Pancreas (tissue), 10 donors: ENCODE measurements around the gene SLC16A10. TPM values are rescaled to one million over a fixed set of nuclear protein-coding genes. Genes with fewer than 3 reads are reported as not detected.

ENCODE experiments used
- ATAC-seq, 4 donors: fragments of 200-7000 bp; cut with Tn5 transposase; one replicate each; pipeline versions ENCODE4 v1.8.0 to v1.9.1; 2020; ENCODE audit warnings: mild to moderate bottlenecking in 4 of 4, moderate library complexity in 4 of 4
- DNase-seq, 6 donors: peaks; one replicate each; pipeline ENCODE4 v3.0.0-alpha.2; 2020
- FAIRE-seq: peaks from 2 replicates; lab custom pipeline; 2012; peaks lifted over from hg19 to GRCh38; lab: Jason Lieb, UNC
- H3K27ac ChIP-seq, 4 donors: fragments of 200-600 bp; sonication (generic); 1 replicate in 3 of 4; 2 replicates in 1 of 4; pipeline versions ENCODE4 v1.5.0 to v1.8.0; 2020
- H3K27me3 ChIP-seq, 4 donors: fragments of 200-600 bp; one replicate each; pipeline ENCODE4 v1.8.0; 2021
- H3K36me3 ChIP-seq, 3 donors: fragments of 200-600 bp; sonication (generic) in 1 of 3; one replicate each; pipeline versions ENCODE4 v1.5.0 to v1.8.0; 2020 to 2021
- H3K4me1 ChIP-seq, 3 donors: fragments of 200-600 bp; one replicate each; pipeline ENCODE4 v1.8.0; 2021
- H3K4me3 ChIP-seq, 4 donors: fragments of 200-600 bp; sonication (generic) in 2 of 4; one replicate each; pipeline versions ENCODE4 v1.5.0 to v1.8.0; 2020 to 2021
- H3K9me3 ChIP-seq, 4 donors: fragments of 200-600 bp; one replicate each; pipeline ENCODE4 v1.8.0; 2021
- CTCF ChIP-seq, 4 donors: fragments of 200-600 bp; sonication (generic) in 3 of 4; IDR thresholded peaks; one replicate each; pipeline versions ENCODE4 v1.5.0 to v1.8.0; 2021; ENCODE audit warnings: antibody characterized with exemption in 4 of 4
- WGBS, 2 donors: extraction: QIAGEN DNeasy Blood & Tissue Kit; methylation state at CpG; one replicate each; pipeline ENCODE4 v1.1.7; 2013; 5-methylcytosine and 5-hydroxymethylcytosine counted together
- intact Hi-C, 3 donors: fragments of 100-400 bp; cut with DNase I; formaldehyde crosslinking; loops; one replicate each; pipeline versions ENCODE4 v1.11.1 to v1.14.2; 2022
- polyA plus RNA-seq, 2 donors: library from polyadenylated mRNA; stranded (reverse); fragments of 200-250 nt; gene quantifications; one replicate each; pipeline ENCODE4 v1.2.3, GENCODE V29; 2013
- total RNA-seq, 6 donors: library from RNA; stranded (reverse); fragmentation: NEBNext Ultra II Directional in 4 of 6; extraction: Animal tissue kit (Norgen Biotek cat#: 25700) in 4 of 6; gene quantifications; one replicate each; pipeline versions ENCODE4 v1.2.1 to v1.2.4, GENCODE V29; 2021 to 2023
- donor health status: healthy with polysubstance abuse.
- donor health status: DM: no; HTN: no; CAD: no; lungs with moderate emphysema.
- donor health status: DM: no; HTN: no; CAD: no.
- donor health status: control.
- donor health status: control.
- donor health status: Bipolar disorder and iron deficiency.
- donor health status: DM: yes; HTN: yes; CAD: no.
- donor health status: DM: no; HTN: no; CAD: no.
- donor health status: DM: no; HTN: no; CAD: no.
- donor health status: DM: yes; HTN: yes; CAD: no.

SLC16A10 gene
- total and polyA plus RNA-seq, 8 donors: 5.1 to 48.8 (median 30.0) TPM

DNA sequence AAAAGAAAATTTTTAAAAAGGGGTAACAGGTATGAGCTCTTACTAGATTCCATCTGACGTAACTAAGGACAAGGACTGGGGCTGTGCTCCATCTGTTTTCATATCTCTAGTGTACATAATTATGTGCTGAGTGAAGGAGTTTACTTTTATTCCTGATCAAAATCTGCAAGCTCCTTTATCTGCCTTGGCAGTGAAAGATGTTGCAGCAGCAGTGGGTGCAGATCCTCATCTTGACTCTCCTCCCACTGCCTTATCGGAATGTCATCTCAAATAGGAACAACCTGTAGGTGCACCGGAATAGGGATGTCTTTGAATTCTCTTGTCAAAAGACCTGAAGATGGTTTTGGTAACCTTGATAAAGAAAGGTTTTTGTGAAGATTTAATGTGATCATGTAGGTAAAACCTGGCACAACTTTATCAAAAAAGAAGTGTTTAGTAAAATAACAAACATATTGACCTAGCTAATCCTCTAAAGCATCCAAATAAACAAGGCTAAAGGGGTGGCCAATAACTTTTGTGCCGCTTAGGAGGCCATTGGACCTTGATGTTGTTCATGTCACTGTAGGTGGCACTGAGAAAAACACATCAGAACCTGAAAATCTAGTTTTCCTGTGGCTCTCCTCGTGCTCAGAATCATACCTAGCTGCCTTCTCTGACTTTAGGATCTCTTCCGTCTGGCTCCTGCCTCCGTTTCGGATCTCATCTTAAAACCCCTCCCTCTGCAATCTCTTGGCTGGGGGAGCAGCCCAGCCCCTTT lies 19.0 kb upstream of the SLC16A10 start:
- TF ChIP-seq CTCF (IDR thresholded peaks at IDR 0.05): no peak
- intact Hi-C loops: no loop called here
- no peak for FAIRE-seq

DNA sequence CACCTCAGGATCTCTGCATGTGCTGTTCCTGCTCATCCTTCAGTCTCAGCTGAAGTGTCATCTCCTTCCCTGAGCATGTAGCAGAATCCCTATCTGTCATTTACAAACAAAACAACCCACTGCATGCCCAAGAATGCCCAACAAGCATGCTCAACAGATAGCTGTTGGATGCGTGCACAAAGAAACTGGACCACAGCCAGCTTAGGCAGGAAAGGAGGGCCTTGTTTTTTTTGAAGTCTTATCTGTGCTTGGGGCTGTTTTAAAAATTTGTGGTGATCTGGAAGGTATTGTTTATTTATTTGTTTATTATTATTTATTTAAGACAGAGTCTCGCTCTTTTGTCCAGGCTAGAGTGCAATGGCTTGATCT lies 18.5 kb upstream of the SLC16A10 start:
- WGBS, 2 donors: 59 to 63% methylated on average over 2 of the region's 2 CpGs
- no peaks in the 10 kb centered on the region for H3K27me3 ChIP-seq
- H3K4me3 ChIP-seq: no peak overlapping the region
- no peak overlapping the region for H3K27ac ChIP-seq
- ATAC-seq: no peak
- TF ChIP-seq CTCF (IDR thresholded peaks at IDR 0.05): no peak
- DNase-seq: no peak
- intact Hi-C loops: no loop called here
- H3K36me3 ChIP-seq: no peaks in the 10 kb centered on the region
- no peak for FAIRE-seq
- no peaks in the 10 kb centered on the region for H3K4me1 ChIP-seq
- H3K9me3 ChIP-seq: no peaks in the 10 kb centered on the region

More for the DNA sequence above, 19.0 kb upstream of the SLC16A10 start:
- Histone ChIP-seq H3K9me3 (no peaks in the 10 kb centered on the region), H3K27me3 (no peaks in the 10 kb centered on the region), H3K4me3 (no peak overlapping the region), H3K27ac (no peak overlapping the region), H3K36me3 (no peaks in the 10 kb centered on the region), H3K4me1 (no peaks in the 10 kb centered on the region)
- ATAC-seq: peak in 1 of 4 donors; percentile 56
- 46% methylated on average over 8 of the region's 8 CpGs for WGBS, 2 donors
- DNase-seq: no peak

- no peaks in the 10 kb centered on the region for H3K36me3 ChIP-seq
- H3K4me3 ChIP-seq: no peak overlapping the region
- FAIRE-seq (no peak), ATAC-seq (no peak), DNase-seq (no peak)
- no peaks in the 10 kb centered on the region for H3K27me3 ChIP-seq
- H3K4me1 ChIP-seq: no peaks in the 10 kb centered on the region
- H3K27ac ChIP-seq: no peak overlapping the region
- intact Hi-C loops: no loop called here
- no peaks in the 10 kb centered on the region for H3K9me3 ChIP-seq
- no peak for TF ChIP-seq CTCF (IDR thresholded peaks at IDR 0.05)
- WGBS, 2 donors: 94 to 98% methylated on average over 3 of the region's 3 CpGs
These were observed 17.8 kb upstream of the SLC16A10 start for GRCh38 chr6:111069382-111070104.

GRCh38 chr6:111070105-111071005 lies 16.9 kb upstream of the SLC16A10 start:
- Histone ChIP-seq H3K9me3 (no peaks in the 10 kb centered on the region), H3K27ac (no peak overlapping the region), H3K4me3 (no peak overlapping the region), H3K27me3 (no peaks in the 10 kb centered on the region), H3K4me1 (no peaks in the 10 kb centered on the region), H3K36me3 (no peaks in the 10 kb centered on the region)
- no peak for DNase-seq
- intact Hi-C loops: no loop called here
- TF ChIP-seq CTCF (IDR thresholded peaks at IDR 0.05): no peak
- peak in 3 of 4 donors; percentile 15 to 39 (median 22) for ATAC-seq
- 55 to 57% methylated on average over 11 of the region's 11 CpGs for WGBS, 2 donors
- FAIRE-seq: no peak
